ENCODE data around the gene TMEM237.

- TF ChIP-seq, protein P1, sequence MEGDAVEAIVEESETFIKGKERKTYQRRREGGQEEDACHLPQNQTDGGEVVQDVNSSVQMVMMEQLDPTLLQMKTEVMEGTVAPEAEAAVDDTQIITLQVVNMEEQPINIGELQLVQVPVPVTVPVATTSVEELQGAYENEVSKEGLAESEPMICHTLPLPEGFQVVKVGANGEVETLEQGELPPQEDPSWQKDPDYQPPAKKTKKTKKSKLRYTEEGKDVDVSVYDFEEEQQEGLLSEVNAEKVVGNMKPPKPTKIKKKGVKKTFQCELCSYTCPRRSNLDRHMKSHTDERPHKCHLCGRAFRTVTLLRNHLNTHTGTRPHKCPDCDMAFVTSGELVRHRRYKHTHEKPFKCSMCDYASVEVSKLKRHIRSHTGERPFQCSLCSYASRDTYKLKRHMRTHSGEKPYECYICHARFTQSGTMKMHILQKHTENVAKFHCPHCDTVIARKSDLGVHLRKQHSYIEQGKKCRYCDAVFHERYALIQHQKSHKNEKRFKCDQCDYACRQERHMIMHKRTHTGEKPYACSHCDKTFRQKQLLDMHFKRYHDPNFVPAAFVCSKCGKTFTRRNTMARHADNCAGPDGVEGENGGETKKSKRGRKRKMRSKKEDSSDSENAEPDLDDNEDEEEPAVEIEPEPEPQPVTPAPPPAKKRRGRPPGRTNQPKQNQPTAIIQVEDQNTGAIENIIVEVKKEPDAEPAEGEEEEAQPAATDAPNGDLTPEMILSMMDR (IDR thresholded peaks at IDR 0.05): peak; percentile 65
- TF ChIP-seq CREB1 (CRISPR knock-in tag; IDR thresholded peaks at IDR 0.05) (no peak), ZNF219 (CRISPR knock-in tag; IDR thresholded peaks at IDR 0.05; ENCODE audit: borderline replicate concordance) (no peak)
These were observed 37.4 kb upstream of the TMEM237 start for GRCh38 chr2:201680743-201681142.
